K562 (cell line): ENCODE results near the gene ERP44. TPM values are rescaled to one million over a fixed set of nuclear protein-coding genes. Genes with fewer than 3 reads are reported as not detected.

Experiments used
- ATAC-seq: fragments of 200-7000 bp; cut with Tn5 transposase; 3 replicates; pipeline ENCODE4 v1.9.1; 2020; ENCODE audit warnings: moderate library complexity
- BruUV-seq: library from RNA; stranded (reverse); fragments of 400-500 nt; replicated peaks from 2 replicates; lab custom pipeline; 2021; lab: Mats Ljungman, UMichigan
- CTCF ChIA-PET: fragments of 300-600 bp; formaldehyde crosslinking; extraction: SDS; loops from one replicate; lab custom pipeline; 2021; ENCODE audit warnings: low intra/inter-chr PET ratio; lab: Yijun Ruan, JAX
- POLR2A ChIA-PET: fragments of 300-600, 350-650 bp; sonication (Branson Sonifier 250); formaldehyde crosslinking; extraction: SDS; loops from one replicate; lab custom pipeline; 2021; ENCODE audit warnings: antibody characterized with exemption, inconsistent platforms; lab: Yijun Ruan, JAX
- DNase-seq, 4 experiments: peaks; one replicate each; pipeline versions ENCODE4 v3.0.0 to v3.0.0-alpha.2; 2011 to 2018; ENCODE audit warnings: low spot score in 3 of 4, mixed read lengths in 3 of 4; ENCODE audit errors: extremely low read depth in 1 of 4
- FAIRE-seq: peaks from 2 replicates; lab custom pipeline; 2011; peaks lifted over from hg19 to GRCh38; lab: Jason Lieb, UNC
- H2AFZ ChIP-seq: 2 replicates; pipeline ENCODE4 v1.6.0; 2011; ENCODE audit warnings: low read depth, low read length, control low read depth, inconsistent platforms
- H3K27ac ChIP-seq: fragments of 200-600 bp; 3 replicates; pipeline ENCODE4 v1.8.0; 2011; ENCODE audit warnings: low read depth, mild to moderate bottlenecking, control low read depth, inconsistent platforms, low read length, moderate library complexity, mixed read lengths; ENCODE audit errors: extremely low read depth
- H3K27me3 ChIP-seq, 2 experiments: fragments of 300-600 bp in 1 of 2; 2 replicates in 1 of 2; 3 replicates in 1 of 2; pipeline versions ENCODE4 v1.6.0 to v1.8.0; 2011; ENCODE audit warnings: inconsistent platforms in 2 of 2, low read length in 2 of 2, mild to moderate bottlenecking in 1 of 2, mixed read lengths in 1 of 2, moderate library complexity in 1 of 2; ENCODE audit not compliant: control insufficient read depth in 2 of 2, insufficient read depth in 2 of 2
- H3K36me3 ChIP-seq: fragments of 300-600 bp; 3 replicates; pipeline ENCODE4 v1.8.0; 2011; ENCODE audit warnings: mild to moderate bottlenecking, low read length, inconsistent platforms; ENCODE audit not compliant: control insufficient read depth, insufficient read depth
- H3K4me1 ChIP-seq, 2 experiments: fragments of 200-600 bp in 1 of 2; replicated peaks in 1 of 2; 2 replicates in 1 of 2; 3 replicates in 1 of 2; pipeline versions ENCODE4 v1.5.1 to v1.8.0; 2011; ENCODE audit warnings: inconsistent platforms in 2 of 2, low read length in 2 of 2, mild to moderate bottlenecking in 1 of 2, mixed read lengths in 1 of 2, moderate library complexity in 1 of 2; ENCODE audit not compliant: control insufficient read depth in 2 of 2, insufficient read depth in 2 of 2
- H3K4me2 ChIP-seq: 2 replicates; pipeline ENCODE4 v1.6.1; 2011; ENCODE audit warnings: low read length, control low read depth, inconsistent platforms, mixed read lengths; ENCODE audit not compliant: insufficient read depth
- H3K4me3 ChIP-seq: fragments of 200-600 bp; sonication (generic), shearing (Covaris generic); 2 replicates; pipeline ENCODE4 v1.5.1; 2016; ENCODE audit warnings: control low read depth, inconsistent platforms
- H3K79me2 ChIP-seq: fragments of 200-600 bp; 3 replicates; pipeline ENCODE4 v1.8.0; 2011; ENCODE audit warnings: low read length, inconsistent platforms; ENCODE audit not compliant: control insufficient read depth, insufficient read depth
- H3K9ac ChIP-seq, 2 experiments: 2 replicates each; pipeline versions ENCODE4 v1.6.0 to v1.6.1; 2011; ENCODE audit warnings: low read depth in 2 of 2, low read length in 2 of 2, control low read depth in 1 of 2, inconsistent platforms in 1 of 2, mild to moderate bottlenecking in 1 of 2, mixed read lengths in 1 of 2; ENCODE audit not compliant: insufficient read depth in 1 of 2
- H3K9me1 ChIP-seq: one replicate; pipeline ENCODE4 v1.6.0; 2011; ENCODE audit warnings: inconsistent platforms, mild to moderate bottlenecking, low read length, moderate library complexity; ENCODE audit not compliant: control insufficient read depth, insufficient read depth
- H3K9me3 ChIP-seq: replicated peaks from 2 replicates; pipeline ENCODE4 v1.5.1; 2011; ENCODE audit warnings: low read depth, low read length, inconsistent platforms; ENCODE audit not compliant: control insufficient read depth, insufficient read depth
- H4K20me1 ChIP-seq: replicated peaks from 2 replicates; pipeline ENCODE4 v1.6.1; 2011; ENCODE audit warnings: low read length, inconsistent platforms, mixed read lengths; ENCODE audit not compliant: control insufficient read depth, insufficient read depth
- BRD4 ChIP-seq: fragments of 200-600 bp; sonication (generic); IDR thresholded peaks from 2 replicates; pipeline ENCODE4 v1.6.1; 2017; ENCODE audit warnings: inconsistent platforms
- CBFA2T2 ChIP-seq: fragments of 450-650 bp; conservative IDR thresholded peaks from 2 replicates; pipeline ENCODE4 v1.6.1; 2017; ENCODE audit warnings: mild to moderate bottlenecking
- CSDE1 ChIP-seq, 2 experiments: fragments of 450-650 bp; IDR thresholded peaks; 2 replicates each; pipeline ENCODE4 v1.6.1; 2016; ENCODE audit warnings: mild to moderate bottlenecking in 1 of 2
- ETV1 ChIP-seq: fragments of 450-650 bp; conservative IDR thresholded peaks from 2 replicates; pipeline ENCODE4 v1.6.1; 2016; ENCODE audit warnings: missing genetic modification characterization, control low read depth, low read depth, missing compliant biosample characterization
- MBD1 ChIP-seq: fragments of 250-450 bp; sonication (Bioruptor Pico); IDR thresholded peaks from 2 replicates; pipeline ENCODE4 v1.8.0; 2022; ENCODE audit warnings: inconsistent platforms
- MCM5 ChIP-seq: fragments of 450-650 bp; IDR thresholded peaks from 2 replicates; pipeline ENCODE4 v1.6.1; 2016; ENCODE audit warnings: low read depth
- THAP7 ChIP-seq: fragments of 250-450 bp; sonication (Bioruptor Pico); IDR thresholded peaks from 2 replicates; pipeline ENCODE4 v1.5.0; 2021
- ZNF263 ChIP-seq: sonication (generic); formaldehyde crosslinking; IDR thresholded peaks from 2 replicates; pipeline ENCODE4 v1.8.0; 2022; ENCODE audit warnings: mild to moderate bottlenecking, missing genetic modification reagents, borderline replicate concordance
- ZNF518B ChIP-seq: fragments of 250-450 bp; sonication (Bioruptor Pico); IDR thresholded peaks from 2 replicates; pipeline ENCODE4 v1.5.0; 2021; ENCODE audit warnings: mild to moderate bottlenecking, moderate library complexity
- ZNF584 ChIP-seq: fragments of 200-800 bp; sonication (Bioruptor generic); IDR thresholded peaks from 2 replicates; pipeline ENCODE4 v1.6.1; 2016; ENCODE audit warnings: low read depth, mild to moderate bottlenecking, missing genetic modification characterization, missing compliant biosample characterization
- WGBS: fragments of 100-300 bp; shearing (Covaris generic); methylation state at CpG from one replicate; pipeline ENCODE4 v1.1.6; 2016; ENCODE audit warnings: low coverage, mixed read lengths; ENCODE audit not compliant: insufficient coverage; ENCODE audit errors: missing lambda C conversion rate; 5-methylcytosine and 5-hydroxymethylcytosine counted together
- in situ Hi-C: fragments of 300-500 bp; cut with MboI; formaldehyde crosslinking; loops from 4 replicates; pipeline ENCODE4 v1.15.0; 2018; ENCODE audit warnings: inconsistent platforms, mixed read lengths
- intact Hi-C: fragments of 100-400 bp; cut with micrococcal nuclease; formaldehyde crosslinking; loops from 2 replicates; pipeline ENCODE4 v1.14.2; 2022
- polyA plus RNA-seq, 8 experiments: library from polyadenylated mRNA; depleted of rRNA in 4 of 8; stranded (reverse) in 5 of 8; unstranded in 3 of 8; fragments of >200 nt; fragmentation: Nextera tagmentation in 2 of 8; fragmentation: Illumina TruSeq in 1 of 8; extraction: Ambion mirVana in 2 of 8; extraction: Trizol in 1 of 8; gene quantifications; 2 replicates each; pipeline versions ENCODE4 v1.2.1 to v1.2.3, GENCODE V29; 2011 to 2014; ENCODE audit warnings: inconsistent platforms in 1 of 8, missing spikeins in 1 of 8
- total RNA-seq, 7 experiments: library from RNA; depleted of rRNA in 6 of 7; stranded (reverse); fragments of >200 nt in 6 of 7; fragmentation: Illumina TruSeq in 2 of 7; extraction: Trizol in 2 of 7; gene quantifications; 2 replicates each; pipeline versions ENCODE4 v1.2.1 to v1.2.3, GENCODE V29; 2011 to 2021; ENCODE audit warnings: low replicate concordance in 1 of 7

The ERP44 gene
- total and polyA plus RNA-seq, 9 of the 15 experiments (the other 6 are each of a cell fraction or from before 2014, with no cell fraction given) = 9.2 to 23.4 (median 13.6) TPM

- Histone ChIP-seq H3K79me2 (0 out of 3 replicates have a peak, but pooled peaks cover 4% of the 10 kb centered on the region), H3K9ac (no peak overlapping the region), H3K27me3 (no peaks in the 10 kb centered on the region), H2AFZ (no peak overlapping the region), H3K9me3 (no peaks in the 10 kb centered on the region), H3K27ac (no peak overlapping the region), H3K4me2 (no peak overlapping the region), H3K36me3 (peaks cover 53% of the 10 kb centered on the region), H3K4me3 (no peak overlapping the region), H3K4me1 (no peaks in the 10 kb centered on the region), H3K9me1 (no peaks in the 10 kb centered on the region), H4K20me1 (no peaks in the 10 kb centered on the region)
- WGBS = 95% methylated on average over 5 of the region's 5 CpGs
- FAIRE-seq = no peak
- ChIA-PET CTCF (no interaction called here), POLR2A (no interaction called here)
- TF ChIP-seq THAP7 (CRISPR knock-in tag) (no peak), MBD1 (CRISPR knock-in tag) (no peak), ZNF518B (no peak), CSDE1 (IDR thresholded peaks at IDR 0.05) (no peak), ETV1 (no peak), BRD4 (no peak), MCM5 (no peak), ZNF584 (CRISPR knock-in tag) (no peak), CBFA2T2 (no peak), ZNF263 (no peak)
- no peak for DNase-seq
- no TSS peak for BruUV-seq
- in situ Hi-C loops = loop anchor here (10.0 to 25.0 kb wide), 2 partner anchors 295 to 758 kb away; no protein-coding TSS in a partner anchor
- no peak for ATAC-seq
- intact Hi-C loops = no loop called here
Measured at GRCh38 chr9:100020121-100020795, 78.5 kb downstream of the ERP44 start.
